Erythroblast (primary cell): ENCODE results near the gene LBH.

Experiments
- DNase-seq, 2 experiments: peaks; one replicate each; lab custom pipeline; 2025; lab: John Stamatoyannopoulos, UW
- GATA1 ChIP-seq: IDR thresholded peaks from 2 replicates; pipeline ENCODE4 v1.6.1; 2011; ENCODE audit warnings: low read depth, mild to moderate bottlenecking, control low read depth, low read length, moderate library complexity
- POLR2A ChIP-seq: IDR thresholded peaks from 2 replicates; pipeline ENCODE4 v1.6.1; 2011; ENCODE audit warnings: mild to moderate bottlenecking, low read length

The LBH gene

DNA sequence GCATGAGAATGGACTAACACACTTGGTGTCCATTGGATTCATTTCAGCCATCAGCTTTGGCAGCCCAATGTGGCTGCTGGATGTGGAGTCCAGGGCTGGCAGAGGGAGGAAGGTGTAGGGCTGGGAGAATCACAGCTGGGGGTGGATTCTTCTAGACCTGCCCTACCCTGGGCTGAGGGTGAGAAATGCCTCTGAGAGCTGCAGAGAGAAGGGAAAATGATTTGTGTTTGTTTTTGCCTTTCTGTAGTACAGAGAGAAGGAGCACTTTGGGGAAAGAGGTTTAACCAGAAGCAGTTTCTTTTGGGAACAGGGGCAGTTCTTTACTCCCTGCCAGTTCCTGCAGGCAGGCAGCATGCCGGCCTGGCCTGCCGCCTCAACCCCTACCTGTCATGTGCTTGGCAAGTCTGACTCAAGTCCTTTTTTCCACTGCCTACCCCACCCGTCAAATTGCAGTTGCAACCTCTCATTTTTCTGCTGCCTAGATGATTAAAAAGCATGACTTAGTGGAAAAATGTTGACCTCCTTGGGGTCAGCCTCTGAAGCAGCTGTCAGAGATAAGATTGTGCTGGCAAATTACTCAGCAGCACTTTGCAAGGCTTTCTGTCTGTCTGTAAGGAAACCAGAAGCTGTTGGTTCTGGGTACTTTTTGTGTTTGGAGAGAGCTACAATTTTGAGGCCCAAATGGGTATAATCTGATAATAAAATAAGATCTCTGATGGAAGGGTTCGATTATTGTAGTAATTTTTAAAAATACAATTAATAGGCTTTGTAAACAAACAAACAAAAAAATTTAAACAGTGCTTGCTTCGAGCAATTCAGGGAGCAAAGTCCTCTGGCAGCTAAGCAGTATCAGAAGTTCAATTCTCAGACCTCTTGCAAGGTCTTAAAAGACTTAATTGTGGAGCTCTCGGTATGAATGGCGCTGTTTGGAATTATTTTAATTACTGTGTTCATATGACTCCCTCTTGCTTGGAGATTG is 21.7 kb downstream of the LBH start:
- peak; percentile 82 for TF ChIP-seq GATA1
- TF ChIP-seq POLR2A = peak; percentile 82
- DNase-seq = peak; percentile 97 to 100

DNA sequence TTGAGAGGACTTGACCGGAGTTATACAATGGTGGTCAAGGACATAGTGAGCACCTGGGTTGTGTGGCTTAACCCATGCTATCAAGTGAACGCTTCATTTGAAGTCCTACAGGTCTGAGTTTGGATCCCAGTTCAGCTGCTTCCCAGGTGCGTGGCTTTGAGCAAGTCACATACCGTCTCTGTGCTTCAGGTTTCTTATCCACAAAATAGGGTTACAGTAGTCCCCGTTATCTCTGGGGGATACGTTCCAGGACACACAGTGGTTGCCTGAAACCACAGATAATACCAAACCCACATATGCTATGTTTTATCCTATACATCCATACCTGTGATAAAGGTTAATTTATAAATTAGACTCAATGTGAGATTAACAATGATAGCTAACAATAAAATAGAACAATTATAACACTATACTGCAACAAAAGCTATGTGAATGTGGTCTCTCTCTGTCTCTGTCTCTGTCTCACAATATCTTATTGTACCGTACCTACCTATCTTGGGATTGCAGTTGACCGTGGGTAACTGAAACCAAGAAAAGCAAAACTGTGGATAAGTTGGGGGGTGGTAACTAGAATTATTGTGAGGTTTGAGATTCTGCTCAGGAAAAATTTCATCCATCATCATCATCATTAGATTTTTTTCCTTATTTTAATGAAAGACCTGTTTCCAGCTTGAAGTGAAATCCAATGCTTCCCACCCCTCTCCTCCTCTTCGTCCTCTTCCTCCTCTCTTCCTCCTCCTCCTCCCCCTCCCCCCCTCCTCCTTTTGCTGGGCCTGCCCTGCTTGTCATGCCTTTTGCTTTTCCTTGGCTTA is 22.7 kb downstream of the LBH start:
- TF ChIP-seq GATA1 (peak; percentile 39), POLR2A (no peak)
- peak; percentile 85 to 93 for DNase-seq

DNA sequence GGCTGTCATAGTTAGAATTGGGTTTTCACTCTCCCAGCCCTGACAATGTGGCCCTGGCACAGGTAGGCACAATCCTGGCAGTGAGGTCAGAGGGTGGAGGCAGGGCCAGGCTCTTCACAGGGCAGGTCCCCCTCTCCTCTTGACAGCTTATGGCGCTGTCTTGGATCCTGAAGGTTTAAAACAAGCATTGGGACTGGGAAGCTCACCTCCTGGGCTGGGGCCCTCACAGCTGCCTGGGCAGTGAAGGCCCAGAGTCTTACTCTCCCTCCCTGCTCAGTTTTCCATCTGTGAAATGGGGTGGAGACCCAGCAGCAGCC is 23.3 kb downstream of the LBH start:
- TF ChIP-seq GATA1 (no peak), POLR2A (no peak)
- DNase-seq = no peak

DNA sequence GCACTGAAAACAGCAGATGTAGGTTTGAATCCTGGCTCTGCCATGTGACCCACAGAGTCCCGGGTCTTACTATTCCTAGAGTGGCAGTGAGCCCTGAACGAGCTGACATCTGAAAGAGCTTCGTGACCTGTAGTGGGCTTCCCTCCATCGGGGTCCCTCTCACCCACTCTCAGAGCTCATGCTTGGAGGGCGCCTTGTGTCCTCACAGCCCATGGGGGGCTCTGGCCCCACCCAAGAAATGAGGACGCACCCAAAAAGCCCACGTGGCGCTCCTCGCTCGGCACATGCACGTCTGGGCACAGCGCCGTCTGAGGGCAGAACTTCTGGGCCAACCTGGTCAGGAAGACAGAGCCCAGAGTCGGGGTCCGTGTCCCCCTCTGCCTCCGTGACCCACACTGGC is 23.7 kb downstream of the LBH start:
- no peak for DNase-seq
- TF ChIP-seq GATA1 (no peak), POLR2A (no peak)

DNA sequence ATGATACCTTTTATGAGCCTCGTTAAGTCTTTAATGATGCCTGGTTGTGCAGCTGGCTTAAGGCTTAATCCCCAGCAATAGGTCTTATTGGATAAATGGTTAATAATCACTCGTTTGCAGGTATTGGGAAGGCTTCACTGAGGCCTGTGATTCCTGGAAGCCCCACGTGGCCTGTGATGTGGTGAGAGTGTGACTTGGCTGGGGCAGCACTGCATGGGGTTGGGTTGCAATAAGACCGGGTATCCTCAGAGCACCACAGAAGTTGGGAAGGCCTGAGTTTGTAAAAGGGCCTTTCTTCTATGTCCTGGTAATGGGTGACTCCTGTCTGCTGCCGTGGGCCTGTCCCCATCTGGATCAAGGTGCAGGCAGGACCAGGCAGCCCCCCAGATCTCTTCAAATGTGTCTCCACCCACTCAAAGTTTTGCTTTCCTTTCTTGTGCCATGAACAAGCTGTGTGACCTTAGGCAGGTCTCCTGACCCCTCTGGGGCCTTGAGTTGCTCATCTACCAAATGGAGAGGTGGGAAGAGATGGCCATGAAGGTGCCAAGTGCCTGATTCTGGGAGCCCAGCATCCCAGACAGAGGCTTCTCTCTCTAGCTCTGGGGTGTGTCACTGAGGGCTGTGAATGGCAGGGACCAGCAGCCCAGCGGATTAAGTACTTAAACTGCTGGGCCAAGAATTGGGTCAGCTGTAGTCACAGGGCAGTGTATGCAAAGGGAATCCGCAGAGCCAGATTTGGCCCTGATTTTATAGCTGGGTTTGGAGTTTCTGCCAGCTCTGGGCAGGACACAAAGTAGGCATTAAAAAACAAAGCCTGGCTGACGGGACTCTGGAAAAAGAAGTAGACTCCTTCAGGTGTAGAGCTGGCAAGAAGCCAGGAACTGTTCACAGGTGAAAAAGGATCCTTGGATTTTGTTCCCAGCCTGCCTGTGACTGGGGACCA is 24.4 kb downstream of the LBH start:
- TF ChIP-seq POLR2A (no peak), GATA1 (no peak)
- DNase-seq = no peak

DNA sequence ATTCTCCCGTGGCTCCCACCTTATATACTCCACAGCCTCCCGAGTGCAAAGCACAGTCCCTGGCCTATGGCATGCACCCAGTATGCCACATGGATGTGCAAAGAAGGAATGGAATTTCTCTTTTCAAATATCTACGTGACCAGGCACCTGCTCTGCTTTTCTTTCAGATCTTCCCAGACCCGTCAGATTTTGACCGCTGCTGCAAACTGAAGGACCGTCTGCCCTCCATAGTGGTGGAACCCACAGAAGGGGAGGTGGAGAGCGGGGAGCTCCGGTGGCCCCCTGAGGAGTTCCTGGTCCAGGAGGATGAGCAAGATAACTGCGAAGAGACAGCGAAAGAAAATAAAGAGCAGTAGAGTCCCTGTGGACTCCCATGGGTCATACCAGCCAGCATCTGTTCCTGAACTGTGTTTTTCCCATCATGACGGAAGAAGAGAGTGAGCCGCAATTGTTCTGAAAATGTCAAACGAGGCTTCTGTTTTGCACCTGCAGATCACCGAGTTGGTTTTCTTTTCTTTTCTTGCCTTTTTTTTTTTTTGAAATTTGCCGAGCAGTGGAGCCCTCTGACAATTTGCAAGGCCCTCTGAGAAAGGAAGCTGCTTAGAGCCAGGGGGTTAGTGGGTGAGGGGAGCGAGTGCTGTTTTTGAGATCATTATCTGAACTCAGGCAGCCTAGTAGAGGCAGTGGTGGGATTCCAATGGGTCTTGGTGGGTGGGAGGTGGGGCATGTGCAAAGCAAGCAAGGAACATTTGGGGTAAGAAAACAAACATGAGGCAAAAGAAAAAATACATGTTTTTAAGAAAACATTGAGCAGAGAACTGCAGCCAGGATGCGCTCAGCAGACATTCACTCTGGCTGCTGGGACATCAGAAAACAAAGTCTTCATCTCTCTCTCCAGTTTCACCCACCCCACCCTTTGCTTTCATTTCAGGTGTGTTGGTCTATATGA is 26.2 kb downstream of the LBH start:
- DNase-seq = no peak
- TF ChIP-seq POLR2A = no peak
- TF ChIP-seq GATA1 = no peak

DNA sequence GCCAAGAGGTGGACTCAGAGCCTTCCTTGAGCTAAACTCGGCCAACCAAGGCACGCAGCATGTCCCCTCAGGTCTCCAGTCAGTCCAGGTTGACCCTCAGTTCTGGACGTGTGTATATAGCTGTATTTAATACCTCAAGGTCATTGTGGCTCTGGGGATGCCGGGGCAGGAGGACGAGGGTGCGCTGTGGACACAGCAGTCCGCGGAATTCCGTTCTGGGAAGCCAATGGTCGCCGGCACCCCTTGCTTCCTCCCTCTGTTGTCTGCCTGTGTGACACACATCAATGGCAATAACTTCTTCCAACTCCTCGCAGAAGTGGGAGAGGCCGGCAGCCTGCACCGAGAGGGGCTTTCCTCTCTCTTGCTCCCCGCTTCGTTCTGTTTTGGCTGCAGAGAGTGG is 27.7 kb downstream of the LBH start:
- TF ChIP-seq POLR2A (no peak), GATA1 (no peak)
- DNase-seq = no peak

DNA sequence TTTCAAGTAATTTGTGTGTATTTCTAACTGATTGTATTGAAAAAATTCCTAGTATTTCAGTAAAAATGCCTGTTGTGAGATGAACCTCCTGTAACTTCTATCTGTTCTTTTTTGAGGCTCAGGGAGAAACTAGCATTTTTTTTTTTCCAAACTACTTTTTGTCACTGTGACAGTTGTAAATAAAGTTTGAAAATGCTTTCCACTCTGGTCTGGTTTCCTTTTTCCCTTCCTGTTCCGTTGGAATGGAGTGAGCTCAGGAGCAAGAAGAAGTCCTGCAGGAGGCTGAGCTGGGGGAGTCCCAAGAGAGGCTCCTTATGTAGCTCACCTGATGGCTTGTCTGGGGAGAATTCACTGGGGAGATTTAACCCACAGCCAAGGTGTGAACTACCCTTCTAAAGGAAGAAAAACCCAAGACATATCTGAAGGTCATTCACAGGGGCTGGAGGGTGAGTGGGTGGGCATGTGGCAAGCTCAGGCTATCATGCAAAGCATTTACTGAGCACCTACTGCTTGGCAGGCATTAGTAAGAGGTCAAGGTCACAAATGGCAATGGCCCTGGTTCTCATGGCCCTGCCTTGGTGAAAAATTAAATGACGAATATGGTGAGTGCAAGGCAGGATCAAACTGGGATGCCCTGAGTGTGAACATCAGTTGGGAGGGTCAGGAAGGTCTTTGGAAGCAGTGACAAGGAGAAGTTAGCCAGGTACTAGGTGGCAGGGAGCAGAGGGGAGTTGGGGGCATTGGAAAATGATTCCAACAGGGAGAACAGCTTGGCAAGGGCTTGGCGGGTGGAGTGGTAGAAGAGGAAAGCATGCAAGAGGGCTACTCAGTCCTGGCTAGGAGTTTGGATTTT is 28.7 kb downstream of the LBH start:
- TF ChIP-seq POLR2A (no peak), GATA1 (no peak)
- no peak for DNase-seq

DNA sequence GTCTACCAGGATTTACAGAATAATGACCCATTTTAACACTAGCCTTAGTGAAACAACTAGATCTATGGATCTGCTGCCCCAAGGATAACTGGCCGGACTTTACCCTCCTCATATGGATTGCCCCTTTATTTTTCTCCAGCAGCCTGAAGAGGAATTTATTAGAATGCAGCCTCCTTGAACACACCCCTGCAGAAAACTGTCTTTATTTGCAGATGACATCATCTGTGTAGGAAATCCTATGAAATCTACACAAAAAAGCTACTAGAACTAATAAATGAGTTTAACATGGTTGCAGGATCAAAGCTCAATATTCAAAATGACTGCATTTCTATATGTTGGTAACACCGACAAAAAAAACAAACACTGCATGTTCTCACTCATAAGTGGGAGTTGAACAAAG is 29.6 kb downstream of the LBH start:
- TF ChIP-seq GATA1 = no peak
- no peak for TF ChIP-seq POLR2A
- DNase-seq = no peak

DNA sequence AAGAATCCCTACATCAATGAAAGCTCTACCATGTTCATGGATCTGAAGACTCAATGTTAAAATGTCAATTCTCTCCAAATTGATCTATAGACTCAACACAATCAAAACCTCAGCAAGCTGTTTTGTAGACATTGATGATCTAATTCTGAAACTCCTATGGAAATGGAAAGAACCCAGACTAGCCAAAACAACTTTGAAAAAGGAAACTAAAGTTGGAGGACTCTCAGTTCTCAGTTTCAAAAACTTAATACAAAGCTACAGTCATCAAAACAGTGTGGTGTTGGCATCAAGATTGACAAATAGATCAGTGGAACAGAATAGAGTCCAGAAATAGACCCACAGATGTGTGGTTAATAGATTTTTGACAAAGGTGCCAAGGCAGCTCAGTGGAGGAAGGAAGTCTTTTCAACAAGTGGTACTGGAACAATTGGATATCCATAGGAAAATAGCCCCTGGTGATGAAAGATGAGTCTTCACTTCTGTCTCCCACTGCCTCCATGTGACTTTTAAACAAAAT is 30.4 kb downstream of the LBH start:
- TF ChIP-seq POLR2A (no peak), GATA1 (no peak)
- no peak for DNase-seq

DNA sequence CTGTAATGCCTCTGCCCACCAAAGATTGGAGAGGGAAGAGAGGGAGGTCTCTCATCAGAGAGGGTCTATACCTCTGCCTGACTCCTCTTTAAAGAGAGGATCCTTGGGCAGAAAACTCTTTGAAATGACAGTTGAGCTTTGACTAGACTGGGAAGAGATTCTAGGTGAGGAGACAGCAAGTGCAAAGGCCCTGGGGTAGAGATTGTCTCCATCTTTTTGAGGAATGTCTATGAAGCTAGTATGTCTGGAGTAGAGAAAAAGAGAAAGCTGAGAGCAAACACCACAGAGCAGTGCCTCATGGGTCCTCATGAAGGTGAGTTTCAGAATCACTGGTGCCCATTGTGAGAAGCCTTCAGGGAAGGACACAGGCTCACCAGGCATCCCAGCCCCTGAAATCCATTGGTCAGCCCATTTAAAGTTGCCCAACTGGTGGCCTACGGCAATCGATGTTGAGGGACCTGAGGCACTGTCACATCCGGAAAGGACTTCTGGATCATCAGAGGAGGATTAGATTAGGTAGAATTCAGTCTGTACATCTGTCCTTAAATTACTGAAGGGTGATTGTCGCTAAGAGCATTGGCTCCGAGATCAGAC is 31.5 kb downstream of the LBH start:
- no peak for DNase-seq
- TF ChIP-seq POLR2A (no peak), GATA1 (no peak)

DNA sequence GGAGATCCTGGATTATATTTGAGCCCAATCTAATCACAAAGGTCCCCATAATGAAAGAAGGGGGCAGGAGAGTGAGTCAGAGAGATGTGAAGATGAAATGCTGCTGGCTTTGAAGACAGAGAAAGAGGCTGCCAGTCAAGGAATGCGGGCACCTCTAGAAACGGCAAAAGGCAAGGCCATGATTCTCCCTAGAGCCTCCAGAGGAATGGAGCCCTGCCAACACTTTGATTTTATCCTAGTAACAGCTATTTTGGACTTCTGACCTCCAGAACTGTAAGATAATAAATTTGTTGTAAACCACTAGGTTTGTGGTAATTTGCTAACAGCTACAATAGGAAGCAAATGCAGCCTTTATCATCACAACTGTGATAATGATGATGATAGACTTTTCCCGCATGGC is 32.9 kb downstream of the LBH start:
- TF ChIP-seq POLR2A = no peak
- TF ChIP-seq GATA1 = no peak
- DNase-seq = no peak
